ENCODE data around the gene PARD3. TPM values are rescaled to one million over a fixed set of nuclear protein-coding genes. Genes with fewer than 3 reads are reported as not detected.

Gene PARD3
- total RNA-seq, 1 experiment from 2014 or later = 61.9 TPM

DNA sequence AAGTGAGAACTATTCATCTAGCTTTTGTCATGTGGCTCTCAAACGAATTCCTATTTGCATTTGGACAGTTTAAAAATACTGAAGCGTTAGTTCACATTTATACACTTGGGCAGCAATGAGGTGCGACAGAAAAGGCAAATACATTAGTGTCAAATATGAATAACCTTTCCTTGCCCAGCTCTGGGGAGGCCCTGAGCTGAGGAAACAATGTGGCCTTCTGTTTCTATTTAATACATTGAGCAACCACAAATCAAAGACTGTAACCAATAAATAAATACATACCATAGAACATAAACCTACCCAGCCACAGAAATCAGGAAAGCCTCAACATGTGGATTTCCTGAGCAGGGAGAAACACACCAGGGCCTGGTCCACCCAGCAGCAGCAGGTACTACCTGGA is 585.2 kb downstream of the PARD3 start:
- in situ Hi-C loops (cut with HindIII; ENCODE audit: low sequenced_read_pairs) = no loop called here
- no peak for DNase-seq (ENCODE audit: low spot score)

DNA sequence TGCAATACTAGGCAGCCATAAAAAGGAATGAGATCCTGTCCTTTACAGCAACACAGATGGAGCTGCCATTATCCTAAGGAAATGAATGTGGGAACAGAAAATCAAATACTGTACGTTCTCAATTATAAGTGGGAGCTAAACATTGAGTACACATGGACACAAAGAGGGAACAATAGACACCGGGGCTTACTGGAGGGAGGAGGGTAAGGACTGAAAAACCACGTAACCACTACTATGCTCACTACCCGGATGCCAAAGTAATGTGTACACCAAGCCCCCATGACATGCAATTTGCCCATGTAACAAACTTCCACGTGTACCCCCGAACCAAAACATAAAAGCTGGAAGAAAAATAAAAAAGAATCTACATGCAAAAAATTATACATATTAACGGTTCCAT is 587.0 kb downstream of the PARD3 start:
- in situ Hi-C loops (cut with HindIII; ENCODE audit: low sequenced_read_pairs) = no loop called here
- DNase-seq (ENCODE audit: low spot score) = no peak

- in situ Hi-C loops (cut with HindIII; ENCODE audit: low sequenced_read_pairs) = no loop called here
These were observed 590.5 kb downstream of the PARD3 start for GRCh38 chr10:34224639-34225038.

GRCh38 chr10:34223658-34224057 is 591.4 kb downstream of the PARD3 start:
- DNase-seq (ENCODE audit: low spot score) = no peak
- in situ Hi-C loops (cut with HindIII; ENCODE audit: low sequenced_read_pairs) = no loop called here

More at GRCh38 chr10:34224639-34225038, 590.5 kb downstream of the PARD3 start:
- no peak for DNase-seq (ENCODE audit: low spot score)

GRCh38 chr10:34222359-34222758 is 592.7 kb downstream of the PARD3 start:
- in situ Hi-C loops (cut with HindIII; ENCODE audit: low sequenced_read_pairs) = no loop called here
- no peak for DNase-seq (ENCODE audit: low spot score)

GRCh38 chr10:34219753-34220548 is 595.1 kb downstream of the PARD3 start:
- DNase-seq (ENCODE audit: low spot score) = no peak
- in situ Hi-C loops (cut with HindIII; ENCODE audit: low sequenced_read_pairs) = no loop called here

- DNase-seq (ENCODE audit: low spot score) = no peak
- in situ Hi-C loops (cut with HindIII; ENCODE audit: low sequenced_read_pairs) = no loop called here
These were observed 597.6 kb downstream of the PARD3 start for GRCh38 chr10:34217524-34217923.

DNA sequence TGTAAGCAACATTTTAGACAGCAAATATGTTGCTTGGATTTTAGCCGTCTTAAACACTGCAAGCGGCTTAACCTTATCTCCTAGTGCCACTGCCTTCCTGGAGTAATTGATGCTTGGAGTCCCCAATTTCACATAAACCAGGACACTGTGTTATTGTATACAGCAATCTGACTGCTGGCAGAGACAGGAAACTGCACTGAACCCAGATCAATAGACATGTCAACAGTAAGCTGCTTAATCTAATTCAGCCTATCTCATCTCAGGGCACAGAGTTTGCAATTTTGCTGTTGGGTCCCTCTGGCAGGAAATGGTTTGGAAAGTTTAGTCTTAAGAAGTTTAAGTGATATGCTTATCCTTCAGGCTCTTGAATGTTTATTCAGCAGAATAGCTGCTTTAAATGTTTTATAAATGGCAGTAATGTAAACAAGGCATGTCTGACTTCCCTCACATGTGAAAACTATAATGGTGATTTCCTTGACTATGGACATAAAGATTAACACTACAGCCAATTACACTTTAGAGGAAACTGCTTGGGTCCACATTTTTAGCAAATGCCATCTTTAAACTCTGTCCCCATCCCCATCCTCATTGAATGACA is 598.6 kb downstream of the PARD3 start:
- DNase-seq (ENCODE audit: low spot score) = no peak
- in situ Hi-C loops (cut with HindIII; ENCODE audit: low sequenced_read_pairs) = no loop called here

DNA sequence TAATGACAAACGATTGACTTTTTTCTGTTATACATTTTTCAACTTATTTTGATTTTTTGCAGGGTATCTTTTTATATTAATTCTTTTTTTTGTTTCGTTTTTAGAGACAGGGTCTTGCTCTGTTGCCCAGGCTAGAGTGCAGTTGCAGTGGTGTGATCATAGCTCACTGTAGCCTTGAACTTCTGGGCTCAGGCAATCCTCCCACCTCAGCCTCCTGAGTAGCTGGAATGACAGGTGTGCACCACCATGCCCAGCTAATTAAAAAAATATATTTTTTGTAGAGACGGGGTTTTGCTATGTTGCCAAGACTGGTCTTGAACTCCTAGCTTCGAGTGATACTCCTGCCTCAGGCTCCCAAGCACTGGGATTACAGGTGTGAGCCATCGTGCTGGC is 601.3 kb downstream of the PARD3 start:
- no peak for DNase-seq (ENCODE audit: low spot score)
- in situ Hi-C loops (cut with HindIII; ENCODE audit: low sequenced_read_pairs) = no loop called here

DNA sequence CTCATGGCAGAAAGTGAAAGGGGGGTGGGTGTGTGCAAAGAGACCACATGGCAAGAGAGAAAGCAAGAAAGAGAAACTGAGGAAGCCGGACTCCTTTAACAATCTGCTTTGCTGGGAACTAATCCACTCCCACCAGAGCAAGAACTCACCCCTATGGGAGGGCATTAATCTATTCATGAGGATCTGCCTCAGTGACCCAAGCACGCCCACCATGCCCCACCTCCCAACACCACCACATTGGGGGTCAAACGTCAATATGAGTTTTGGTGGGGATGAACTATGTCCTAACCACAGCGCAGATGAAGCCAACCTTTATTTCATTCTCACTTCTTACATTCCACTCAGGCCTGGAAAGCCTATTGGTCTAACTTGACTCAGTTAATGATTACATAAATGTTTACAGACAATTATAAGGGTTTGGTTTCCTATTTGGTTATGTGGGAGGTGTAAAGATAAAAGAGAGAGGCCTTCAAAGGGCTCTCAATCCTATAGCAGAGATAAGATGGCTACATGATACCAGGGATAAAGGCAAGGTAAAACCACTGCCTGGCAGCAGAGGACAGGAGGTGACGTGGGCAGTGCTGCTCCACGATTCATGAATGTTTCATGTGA is 601.8 kb downstream of the PARD3 start:
- in situ Hi-C loops (cut with HindIII; ENCODE audit: low sequenced_read_pairs) = no loop called here
- DNase-seq (ENCODE audit: low spot score) = no peak

DNA sequence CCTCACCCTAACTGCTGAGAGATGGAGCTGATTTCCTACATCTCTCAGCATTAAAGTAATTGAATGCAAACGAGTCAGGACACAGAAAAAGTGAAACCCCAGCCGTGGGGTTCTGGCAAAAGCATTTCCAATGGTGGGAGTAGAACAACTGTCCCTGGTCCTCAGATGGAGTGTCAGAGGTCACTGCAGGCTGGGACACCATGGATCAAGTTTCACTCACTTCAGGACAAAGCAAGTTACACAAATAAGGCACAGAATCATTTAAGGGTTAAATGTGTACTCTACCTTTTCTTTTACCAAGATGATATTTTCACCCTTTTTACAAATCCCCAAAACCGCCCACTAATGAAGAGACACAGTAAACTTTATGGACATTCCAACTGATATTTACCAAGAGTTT is 607.8 kb downstream of the PARD3 start:
- in situ Hi-C loops (cut with HindIII; ENCODE audit: low sequenced_read_pairs) = no loop called here
- DNase-seq (ENCODE audit: low spot score) = no peak

DNA sequence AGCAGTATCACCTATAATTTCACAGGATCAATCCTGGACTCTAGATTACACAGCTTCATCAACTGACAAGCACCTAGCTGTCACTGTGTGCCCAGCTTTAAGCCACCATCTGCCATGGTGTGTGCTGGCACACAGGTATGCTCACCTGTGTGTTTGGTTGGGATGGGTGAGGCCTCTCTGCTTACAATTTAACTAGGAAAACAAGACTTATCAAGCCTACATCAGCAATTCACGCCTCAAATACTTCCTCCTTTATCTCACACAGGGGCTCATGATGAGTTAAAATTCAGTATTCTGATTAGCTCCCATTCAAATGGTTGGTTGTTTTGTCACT is 608.2 kb downstream of the PARD3 start:
- no peak for DNase-seq (ENCODE audit: low spot score)
- in situ Hi-C loops (cut with HindIII; ENCODE audit: low sequenced_read_pairs) = no loop called here

- no peak for DNase-seq (ENCODE audit: low spot score)
- in situ Hi-C loops (cut with HindIII; ENCODE audit: low sequenced_read_pairs) = no loop called here
These were observed 608.8 kb downstream of the PARD3 start for GRCh38 chr10:34206078-34206934.

DNA sequence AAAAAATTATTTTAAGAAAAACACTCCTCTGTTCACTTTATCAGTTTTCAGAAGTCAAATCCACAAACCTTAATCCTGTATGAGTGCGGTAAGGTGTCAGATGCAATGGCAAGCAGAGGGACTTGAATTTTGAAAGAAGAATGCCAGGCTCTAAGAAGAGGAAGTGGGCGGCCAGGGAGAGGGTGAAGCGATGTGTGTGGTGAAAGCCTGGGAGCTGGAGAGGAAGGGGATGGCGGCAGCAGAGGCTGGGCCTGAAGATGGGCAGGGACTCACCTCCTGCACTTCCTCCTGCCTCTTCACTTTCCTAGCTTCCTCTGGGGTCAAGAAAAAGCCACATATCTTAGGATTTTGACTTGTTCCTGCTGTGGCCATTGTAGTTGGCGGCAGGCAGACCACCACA is 609.6 kb downstream of the PARD3 start:
- in situ Hi-C loops (cut with HindIII; ENCODE audit: low sequenced_read_pairs) = no loop called here
- no peak for DNase-seq (ENCODE audit: low spot score)

GRCh38 chr10:34203966-34204630 is 611.0 kb downstream of the PARD3 start:
- no peak for DNase-seq (ENCODE audit: low spot score)
- in situ Hi-C loops (cut with HindIII; ENCODE audit: low sequenced_read_pairs) = no loop called here

GRCh38 chr10:34200355-34200901 is 614.7 kb downstream of the PARD3 start:
- in situ Hi-C loops (cut with HindIII; ENCODE audit: low sequenced_read_pairs) = no loop called here
- no peak for DNase-seq (ENCODE audit: low spot score)

DNA sequence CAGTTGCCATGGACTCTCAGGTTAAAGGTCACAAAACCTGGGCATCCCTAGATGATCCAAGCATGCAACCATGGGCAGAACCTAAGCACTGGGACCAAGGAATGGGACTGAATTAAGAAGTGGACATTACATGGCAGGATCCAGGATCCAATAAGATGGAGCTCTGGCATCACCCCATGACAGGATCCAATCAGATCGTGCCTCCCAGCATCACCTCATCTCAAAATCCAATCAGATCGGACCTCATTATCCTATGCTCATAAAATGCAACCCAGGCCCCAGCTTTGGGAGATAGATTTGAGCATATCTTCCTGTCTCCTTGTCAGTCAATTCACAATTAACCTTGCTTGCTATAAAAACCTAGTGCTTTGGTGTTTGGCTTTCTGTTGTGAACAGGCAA is 616.1 kb downstream of the PARD3 start:
- in situ Hi-C loops (cut with HindIII; ENCODE audit: low sequenced_read_pairs) = no loop called here
- no peak for DNase-seq (ENCODE audit: low spot score)

DNA sequence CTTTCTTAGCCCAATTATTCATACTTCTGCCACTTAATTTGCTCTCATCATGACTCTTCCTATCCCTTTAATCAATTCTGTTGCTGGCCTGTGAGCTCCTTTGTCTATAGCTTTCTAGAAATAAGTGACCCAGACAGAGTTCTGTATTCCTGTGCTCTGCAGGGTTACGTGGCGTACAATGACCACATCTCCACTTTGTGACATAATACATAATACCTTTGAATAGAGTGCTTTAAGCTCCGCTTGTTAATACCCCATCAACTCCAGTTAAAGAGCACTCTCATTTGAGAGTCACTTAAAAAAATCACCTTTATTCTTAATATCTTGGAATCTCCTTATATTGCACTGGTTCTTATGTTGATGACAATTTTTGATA is 619.0 kb downstream of the PARD3 start:
- no peak for DNase-seq (ENCODE audit: low spot score)

GRCh38 chr10:34195364-34196057 is 619.6 kb downstream of the PARD3 start:
- DNase-seq (ENCODE audit: low spot score) = no peak
- in situ Hi-C loops (cut with HindIII; ENCODE audit: low sequenced_read_pairs) = no loop called here

More for the DNA sequence above, 619.0 kb downstream of the PARD3 start:
- in situ Hi-C loops (cut with HindIII; ENCODE audit: low sequenced_read_pairs) = no loop called here

Data from G401 (cell line).